Duodenal mucosa (tissue), 2 donors: ENCODE measurements around the gene CHCHD4.

Experiments used
- H3K27ac ChIP-seq: one replicate; pipeline ENCODE4 v1.7.0; 2013; ENCODE audit warnings: low read depth, low read length
- H3K27me3 ChIP-seq, 2 donors: one replicate each; pipeline ENCODE4 v1.7.0; 2013; ENCODE audit warnings: low read length in 2 of 2, control low read depth in 1 of 2; ENCODE audit not compliant: insufficient read depth in 2 of 2, control insufficient read depth in 1 of 2
- H3K36me3 ChIP-seq, 2 donors: one replicate each; pipeline ENCODE4 v1.7.0; 2013; ENCODE audit warnings: low read length in 2 of 2, control low read depth in 1 of 2; ENCODE audit not compliant: insufficient read depth in 2 of 2, control insufficient read depth in 1 of 2
- H3K4me1 ChIP-seq, 2 donors: one replicate each; pipeline ENCODE4 v1.7.0; 2013; ENCODE audit warnings: low read length in 2 of 2, control low read depth in 1 of 2; ENCODE audit not compliant: insufficient read depth in 2 of 2, control insufficient read depth in 1 of 2
- H3K4me3 ChIP-seq, 2 donors: one replicate each; pipeline ENCODE4 v1.7.0; 2013; ENCODE audit warnings: low read length in 2 of 2, low read depth in 1 of 2
- H3K9ac ChIP-seq, 2 donors: one replicate each; pipeline ENCODE4 v1.7.0; 2013; ENCODE audit warnings: low read length in 2 of 2, low read depth in 1 of 2
- H3K9me3 ChIP-seq, 2 donors: one replicate each; pipeline ENCODE4 v1.7.0; 2013; ENCODE audit warnings: low read length in 2 of 2, control low read depth in 1 of 2; ENCODE audit not compliant: control insufficient read depth in 1 of 2

CHCHD4 gene

GRCh38 chr3:14124615-14125192 is at the start of gene CHCHD4, which contains the start of gene TMEM43:
CHCHD4 (minus strand) TSS chr3:14124870; CDS start chr3:14124676, 194 bp downstream.
TMEM43 (plus strand) TSS chr3:14125052; CDS start chr3:14125194, 142 bp downstream.
- Histone ChIP-seq H3K27me3 (no peaks in the 10 kb centered on the region), H3K36me3 (peaks cover 19 to 42% of the 10 kb centered on the region in 2 donors), H3K4me3 (peak within 1 kb of the TSS; percentile 92 to 94), H3K4me1 (peaks cover 23 to 34% of the 10 kb centered on the region in 2 donors), H3K9ac (peak within 1 kb of the TSS; percentile 94 to 95), H3K9me3 (no peaks in the 10 kb centered on the region), H3K27ac (peak within 1 kb of the TSS; percentile 88)

- Histone ChIP-seq H3K27ac (no peak overlapping the region), H3K36me3 (peaks cover 39 to 55% of the 10 kb centered on the region in 2 donors)
These were observed 47.8 kb upstream of the CHCHD4 start for GRCh38 chr3:14172496-14172895.

GRCh38 chr3:14170531-14171159 is 46.0 kb upstream of the CHCHD4 start:
- H3K9ac ChIP-seq: no peak overlapping the region
- no peak overlapping the region for H3K4me3 ChIP-seq
- H3K27me3 ChIP-seq: no peaks in the 10 kb centered on the region
- peaks cover 4 to 13% of the 10 kb centered on the region in 2 donors for H3K4me1 ChIP-seq
- H3K27ac ChIP-seq: no peak overlapping the region
- peaks cover 50 to 73% of the 10 kb centered on the region in 2 donors for H3K36me3 ChIP-seq
- no peaks in the 10 kb centered on the region for H3K9me3 ChIP-seq

More at GRCh38 chr3:14172496-14172895, 47.8 kb upstream of the CHCHD4 start:
- H3K4me1 ChIP-seq: peaks cover 9 to 24% of the 10 kb centered on the region in 2 donors
- no peaks in the 10 kb centered on the region for H3K27me3 ChIP-seq
- H3K9me3 ChIP-seq: no peaks in the 10 kb centered on the region
- H3K4me3 ChIP-seq: no peak overlapping the region
- no peak overlapping the region for H3K9ac ChIP-seq

- Histone ChIP-seq H3K4me3 (no peak overlapping the region), H3K36me3 (peaks cover 54 to 80% of the 10 kb centered on the region in 2 donors), H3K27me3 (no peaks in the 10 kb centered on the region), H3K27ac (no peak overlapping the region), H3K9me3 (no peaks in the 10 kb centered on the region), H3K4me1 (peaks cover under 1 to 5% of the 10 kb centered on the region in 2 donors), H3K9ac (no peak overlapping the region)
These were observed 45.2 kb upstream of the CHCHD4 start for GRCh38 chr3:14169871-14170270.

GRCh38 chr3:14169435-14169834 is 44.8 kb upstream of the CHCHD4 start:
- Histone ChIP-seq H3K9ac (no peak overlapping the region), H3K36me3 (peaks cover 58 to 85% of the 10 kb centered on the region in 2 donors), H3K9me3 (no peaks in the 10 kb centered on the region), H3K4me1 (peaks cover 0 to under 1% of the 10 kb centered on the region in 2 donors), H3K4me3 (no peak overlapping the region), H3K27me3 (no peaks in the 10 kb centered on the region), H3K27ac (no peak overlapping the region)

GRCh38 chr3:14166877-14167603 is 42.4 kb upstream of the CHCHD4 start:
- Histone ChIP-seq H3K36me3 (peaks cover 74 to 99% of the 10 kb centered on the region in 2 donors), H3K27me3 (no peaks in the 10 kb centered on the region), H3K27ac (no peak overlapping the region), H3K9me3 (peaks cover 1 to 4% of the 10 kb centered on the region in 2 donors), H3K4me3 (no peak overlapping the region), H3K4me1 (no peaks in the 10 kb centered on the region), H3K9ac (no peak overlapping the region)

- Histone ChIP-seq H3K9me3 (peaks cover 10 to 16% of the 10 kb centered on the region in 2 donors), H3K4me1 (no peaks in the 10 kb centered on the region), H3K9ac (no peak overlapping the region), H3K4me3 (no peak overlapping the region), H3K27ac (no peak overlapping the region), H3K27me3 (no peaks in the 10 kb centered on the region), H3K36me3 (peaks cover 77 to 99% of the 10 kb centered on the region in 2 donors)
These were observed 37.5 kb upstream of the CHCHD4 start for GRCh38 chr3:14162178-14162577.

GRCh38 chr3:14161282-14161681 is 36.6 kb upstream of the CHCHD4 start:
- H3K9me3 ChIP-seq: peaks cover 10 to 16% of the 10 kb centered on the region in 2 donors
- H3K4me3 ChIP-seq: no peak overlapping the region
- H3K4me1 ChIP-seq: no peaks in the 10 kb centered on the region
- no peak overlapping the region for H3K9ac ChIP-seq
- H3K27ac ChIP-seq: no peak overlapping the region
- H3K27me3 ChIP-seq: no peaks in the 10 kb centered on the region
- peaks cover 78 to 100% of the 10 kb centered on the region in 2 donors for H3K36me3 ChIP-seq

GRCh38 chr3:14159426-14159825 is 34.8 kb upstream of the CHCHD4 start:
- no peak overlapping the region for H3K27ac ChIP-seq
- H3K4me3 ChIP-seq: no peak overlapping the region
- H3K27me3 ChIP-seq: no peaks in the 10 kb centered on the region
- H3K36me3 ChIP-seq: peaks cover 75 to 93% of the 10 kb centered on the region in 2 donors
- H3K4me1 ChIP-seq: no peaks in the 10 kb centered on the region
- no peak overlapping the region for H3K9ac ChIP-seq
- H3K9me3 ChIP-seq: peaks cover 10 to 16% of the 10 kb centered on the region in 2 donors

GRCh38 chr3:14158370-14158769 is 33.7 kb upstream of the CHCHD4 start:
- Histone ChIP-seq H3K9ac (no peak overlapping the region), H3K9me3 (peaks cover 10 to 16% of the 10 kb centered on the region in 2 donors), H3K4me3 (no peak overlapping the region), H3K27ac (no peak overlapping the region), H3K27me3 (no peaks in the 10 kb centered on the region), H3K4me1 (no peaks in the 10 kb centered on the region), H3K36me3 (peaks cover 74 to 93% of the 10 kb centered on the region in 2 donors)
